Smooth muscle cell (in vitro differentiated cells): ENCODE results near the gene USP53. TPM values are rescaled to one million over a fixed set of nuclear protein-coding genes. Genes with fewer than 3 reads are reported as not detected.

Experiments used
- DNase-seq: peaks from one replicate; lab custom pipeline; 2025; ENCODE audit not compliant: unreplicated experiment; lab: John Stamatoyannopoulos, UW
- H2AFZ ChIP-seq: fragments of 200-600 bp; sonication (generic); 2 replicates; pipeline ENCODE4 v1.6.0; 2016; ENCODE audit warnings: antibody characterized with exemption, low read depth, mild to moderate bottlenecking
- H3F3A ChIP-seq: fragments of 200-600 bp; sonication (generic); 2 replicates; pipeline ENCODE4 v1.6.0; 2017; ENCODE audit warnings: antibody characterized with exemption, low read depth
- H3K27ac ChIP-seq: fragments of 200-600 bp; sonication (generic); 2 replicates; pipeline ENCODE4 v1.5.1; 2016; ENCODE audit warnings: low read depth, mild to moderate bottlenecking
- H3K27me3 ChIP-seq: fragments of 200-600 bp; sonication (generic); 2 replicates; pipeline ENCODE4 v1.6.1; 2016; ENCODE audit warnings: low read depth, mild to moderate bottlenecking
- H3K36me3 ChIP-seq: fragments of 200-600 bp; sonication (generic); 2 replicates; pipeline ENCODE4 v1.5.1; 2016; ENCODE audit warnings: low read depth
- H3K4me1 ChIP-seq: fragments of 200-600 bp; sonication (generic); 2 replicates; pipeline ENCODE4 v1.5.1; 2016; ENCODE audit warnings: low read depth
- H3K4me2 ChIP-seq: fragments of 200-600 bp; sonication (generic); 2 replicates; pipeline ENCODE4 v1.6.0; 2016; ENCODE audit warnings: mild to moderate bottlenecking
- H3K4me3 ChIP-seq: fragments of 200-600 bp; sonication (generic); 2 replicates; pipeline ENCODE4 v1.5.1; 2016; ENCODE audit warnings: mild to moderate bottlenecking
- H3K79me2 ChIP-seq: fragments of 200-600 bp; sonication (generic); 2 replicates; pipeline ENCODE4 v1.6.0; 2016; ENCODE audit warnings: low read depth, mild to moderate bottlenecking
- H3K9ac ChIP-seq: fragments of 200-600 bp; sonication (generic); 2 replicates; pipeline ENCODE4 v1.6.0; 2016; ENCODE audit warnings: low read depth
- H3K9me3 ChIP-seq: fragments of 200-600 bp; sonication (generic); replicated peaks from 2 replicates; pipeline ENCODE4 v1.5.1; 2016; ENCODE audit warnings: low read depth
- H4K20me1 ChIP-seq: fragments of 200-600 bp; sonication (generic); 2 replicates; pipeline ENCODE4 v1.6.0; 2016; ENCODE audit warnings: low read depth
- WGBS: methylation state at CpG from one replicate; pipeline ENCODE4 v1.1.7; 2016; ENCODE audit warnings: low lambda C conversion rate; 5-methylcytosine and 5-hydroxymethylcytosine counted together
- polyA plus RNA-seq: library from polyadenylated mRNA; unstranded; fragments of >200 nt; fragmentation: Nextera tagmentation; extraction: Ambion mirVana; gene quantifications from 2 replicates; pipeline ENCODE4 v1.2.1, GENCODE V29; 2016
- total RNA-seq: library from RNA; depleted of rRNA; stranded (reverse); fragments of >200 nt; gene quantifications from 2 replicates; pipeline ENCODE4 v1.2.3, GENCODE V29; 2014
- TF ChIP-seq, protein P1 (sequence below): fragments of 200-600 bp; sonication (generic); IDR thresholded peaks from 2 replicates; pipeline ENCODE4 v1.5.1; 2017; ENCODE audit warnings: borderline replicate concordance, mild to moderate bottlenecking, antibody characterized with exemption; ENCODE audit not compliant: insufficient read depth, poor library complexity, severe bottlenecking

The USP53 gene
- total and polyA plus RNA-seq, 2 experiments from 2014 or later: 4.2 to 16.3 TPM

- Histone ChIP-seq H3K27me3 (no peaks in the 10 kb centered on the region), H3F3A (no peaks in the 10 kb centered on the region)
Measured at GRCh38 chr4:119237201-119237600, 24.7 kb downstream of the USP53 start.

DNA sequence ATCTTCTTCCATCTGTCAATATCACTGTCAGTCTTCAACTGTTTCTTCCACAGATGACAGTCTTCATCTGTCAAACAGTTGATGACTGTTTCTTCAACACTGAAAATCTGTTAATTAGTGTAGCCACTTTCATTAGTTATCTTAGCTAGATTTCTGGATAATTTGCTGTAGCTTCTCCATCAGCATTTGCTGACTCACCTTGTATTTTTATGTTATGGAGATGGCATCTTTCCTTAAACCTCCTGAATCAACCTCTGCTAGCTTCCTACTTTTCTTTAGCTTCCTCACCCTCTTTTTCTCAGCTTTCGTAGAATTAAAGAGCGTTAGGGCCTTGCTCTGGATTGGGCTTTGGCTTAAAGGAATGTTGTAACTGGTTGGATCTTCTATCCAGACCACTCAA, 25.1 kb downstream of the USP53 start:
- H2AFZ ChIP-seq: no peak overlapping the region
- H3K27ac ChIP-seq: no peak overlapping the region
- WGBS: 98% methylated on average over 2 of the region's 2 CpGs
- peaks cover 3% of the 10 kb centered on the region for H3K79me2 ChIP-seq
- no peak overlapping the region for H3K9ac ChIP-seq
- DNase-seq: no peak
- no peaks in the 10 kb centered on the region for H3K27me3 ChIP-seq
- H3K9me3 ChIP-seq: no peaks in the 10 kb centered on the region
- no peak overlapping the region for H3K4me2 ChIP-seq
- peaks cover 13% of the 10 kb centered on the region for H4K20me1 ChIP-seq
- no peaks in the 10 kb centered on the region for H3F3A ChIP-seq
- no peaks in the 10 kb centered on the region for H3K4me1 ChIP-seq
- TF ChIP-seq, protein P1, sequence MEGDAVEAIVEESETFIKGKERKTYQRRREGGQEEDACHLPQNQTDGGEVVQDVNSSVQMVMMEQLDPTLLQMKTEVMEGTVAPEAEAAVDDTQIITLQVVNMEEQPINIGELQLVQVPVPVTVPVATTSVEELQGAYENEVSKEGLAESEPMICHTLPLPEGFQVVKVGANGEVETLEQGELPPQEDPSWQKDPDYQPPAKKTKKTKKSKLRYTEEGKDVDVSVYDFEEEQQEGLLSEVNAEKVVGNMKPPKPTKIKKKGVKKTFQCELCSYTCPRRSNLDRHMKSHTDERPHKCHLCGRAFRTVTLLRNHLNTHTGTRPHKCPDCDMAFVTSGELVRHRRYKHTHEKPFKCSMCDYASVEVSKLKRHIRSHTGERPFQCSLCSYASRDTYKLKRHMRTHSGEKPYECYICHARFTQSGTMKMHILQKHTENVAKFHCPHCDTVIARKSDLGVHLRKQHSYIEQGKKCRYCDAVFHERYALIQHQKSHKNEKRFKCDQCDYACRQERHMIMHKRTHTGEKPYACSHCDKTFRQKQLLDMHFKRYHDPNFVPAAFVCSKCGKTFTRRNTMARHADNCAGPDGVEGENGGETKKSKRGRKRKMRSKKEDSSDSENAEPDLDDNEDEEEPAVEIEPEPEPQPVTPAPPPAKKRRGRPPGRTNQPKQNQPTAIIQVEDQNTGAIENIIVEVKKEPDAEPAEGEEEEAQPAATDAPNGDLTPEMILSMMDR: no peak
- H3K4me3 ChIP-seq: no peak overlapping the region
- no peaks in the 10 kb centered on the region for H3K36me3 ChIP-seq

More at GRCh38 chr4:119237201-119237600, 24.7 kb downstream of the USP53 start:
- 94% methylated on average over 9 of the region's 9 CpGs for WGBS
- no peak for DNase-seq
- no peak overlapping the region for H2AFZ ChIP-seq
- TF ChIP-seq, protein P1: no peak
- peaks cover 7% of the 10 kb centered on the region for H3K79me2 ChIP-seq
- H3K4me1 ChIP-seq: no peaks in the 10 kb centered on the region
- no peak overlapping the region for H3K4me3 ChIP-seq
- no peak overlapping the region for H3K9ac ChIP-seq
- no peaks in the 10 kb centered on the region for H3K36me3 ChIP-seq
- no peak overlapping the region for H3K4me2 ChIP-seq
- no peaks in the 10 kb centered on the region for H3K9me3 ChIP-seq
- no peak overlapping the region for H3K27ac ChIP-seq
- peaks cover 13% of the 10 kb centered on the region for H4K20me1 ChIP-seq

- DNase-seq: no peak
- no peaks in the 10 kb centered on the region for H3K9me3 ChIP-seq
- H3K36me3 ChIP-seq: no peaks in the 10 kb centered on the region
- H3K9ac ChIP-seq: no peak overlapping the region
- TF ChIP-seq, protein P1: no peak
- 86% methylated on average over 4 of the region's 4 CpGs for WGBS
- H3K79me2 ChIP-seq: peaks cover 6% of the 10 kb centered on the region
- H4K20me1 ChIP-seq: peaks cover 12% of the 10 kb centered on the region
- H3K4me1 ChIP-seq: no peaks in the 10 kb centered on the region
- no peak overlapping the region for H2AFZ ChIP-seq
- H3F3A ChIP-seq: no peaks in the 10 kb centered on the region
- no peak overlapping the region for H3K4me2 ChIP-seq
- no peak overlapping the region for H3K27ac ChIP-seq
- H3K4me3 ChIP-seq: no peak overlapping the region
- no peaks in the 10 kb centered on the region for H3K27me3 ChIP-seq
Measured at GRCh38 chr4:119238068-119238722, 25.7 kb downstream of the USP53 start.

DNA sequence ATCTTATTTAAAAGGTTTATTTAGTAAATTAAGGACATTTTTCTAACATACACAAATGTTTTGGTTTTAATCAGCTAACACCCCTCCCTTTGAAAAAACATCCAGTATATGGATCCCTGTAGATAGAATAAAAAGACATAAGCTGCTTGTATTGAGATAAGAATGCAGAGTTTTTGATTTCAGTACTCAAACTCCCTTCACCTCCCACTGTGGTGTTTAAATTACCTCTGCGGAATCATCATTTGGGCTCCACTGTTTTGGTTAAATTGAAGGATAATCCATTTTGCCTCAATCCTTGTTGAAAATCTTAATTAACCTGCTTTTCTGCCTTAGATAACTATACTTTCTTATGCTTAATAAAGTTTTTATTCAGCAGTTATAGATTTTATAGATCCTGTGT, 27.6 kb downstream of the USP53 start:
- 100% methylated on average over 1 of the region's 1 CpG for WGBS
- Histone ChIP-seq H3K36me3 (no peaks in the 10 kb centered on the region), H3K9me3 (no peaks in the 10 kb centered on the region)

More for the DNA sequence above, 27.6 kb downstream of the USP53 start:
- Histone ChIP-seq H3K27ac (no peak overlapping the region), H3K27me3 (no peaks in the 10 kb centered on the region), H3F3A (no peaks in the 10 kb centered on the region), H4K20me1 (peaks cover 3% of the 10 kb centered on the region), H3K79me2 (peaks cover 3% of the 10 kb centered on the region), H3K4me2 (no peak overlapping the region), H3K4me3 (no peak overlapping the region), H3K9ac (no peak overlapping the region), H2AFZ (no peak overlapping the region), H3K4me1 (no peaks in the 10 kb centered on the region)
- TF ChIP-seq, protein P1: no peak
- no peak for DNase-seq
